Aorta (tissue), 5 donors: Measurements from ENCODE around the gene CCR1. TPM values are rescaled to one million over a fixed set of nuclear protein-coding genes. Genes with fewer than 3 reads are reported as not detected.

Source experiments
- ATAC-seq: fragments of 200-7000 bp; cut with Tn5 transposase; one replicate; pipeline ENCODE4 v1.9.1; 2022; ENCODE audit warnings: moderate library complexity; ENCODE audit not compliant: low FRiP score
- DNase-seq, 2 donors: peaks; one replicate each; pipeline ENCODE4 v3.0.0-alpha.2; 2020
- H3K27ac ChIP-seq, 2 donors: one replicate each; pipeline ENCODE4 v1.5.1; 2013; ENCODE audit warnings: low read length in 2 of 2, mild to moderate bottlenecking in 2 of 2, moderate library complexity in 2 of 2, control low read depth in 1 of 2, inconsistent platforms in 1 of 2, low read depth in 1 of 2
- H3K27me3 ChIP-seq, 2 donors: one replicate each; pipeline ENCODE4 v1.6.1; 2013; ENCODE audit warnings: control low read depth in 1 of 2, low read length in 1 of 2, mild to moderate bottlenecking in 1 of 2, moderate library complexity in 1 of 2; ENCODE audit not compliant: insufficient read depth in 2 of 2, control insufficient read depth in 1 of 2
- H3K36me3 ChIP-seq, 2 donors: one replicate each; pipeline ENCODE4 v1.6.1; 2013; ENCODE audit warnings: control low read depth in 1 of 2, low read length in 1 of 2, mild to moderate bottlenecking in 1 of 2; ENCODE audit not compliant: insufficient read depth in 2 of 2, control insufficient read depth in 1 of 2
- H3K4me1 ChIP-seq, 2 donors: one replicate each; pipeline ENCODE4 v1.6.1; 2013; ENCODE audit warnings: low read length in 2 of 2, control low read depth in 1 of 2, mild to moderate bottlenecking in 1 of 2, moderate library complexity in 1 of 2; ENCODE audit not compliant: insufficient read depth in 2 of 2, control insufficient read depth in 1 of 2
- H3K4me3 ChIP-seq, 2 donors: one replicate each; pipeline ENCODE4 v1.5.1; 2013; ENCODE audit warnings: low read length in 2 of 2, control low read depth in 1 of 2, mild to moderate bottlenecking in 1 of 2
- H3K9me3 ChIP-seq: one replicate; pipeline ENCODE4 v1.6.1; 2013; ENCODE audit warnings: mild to moderate bottlenecking, low read length; ENCODE audit not compliant: control insufficient read depth
- WGBS, 2 donors: extraction: QIAGEN DNeasy Blood & Tissue Kit; methylation state at CpG; one replicate each; pipeline ENCODE4 v1.1.7; 2013; 5-methylcytosine and 5-hydroxymethylcytosine counted together
- intact Hi-C, 2 donors: fragments of 100-400 bp; cut with DNase I; formaldehyde crosslinking; loops; one replicate each; pipeline versions ENCODE4 v1.14.2 to v1.15.0; 2022
- polyA plus RNA-seq, 2 donors: library from polyadenylated mRNA; stranded (reverse); fragments of 200-250 nt; gene quantifications; one replicate each; pipeline ENCODE4 v1.2.3, GENCODE V29; 2013
- total RNA-seq, 2 donors: library from RNA; stranded (reverse); fragmentation: NEBNext Ultra II Directional; extraction: Animal tissue kit (Norgen Biotek cat#: 25700); gene quantifications; one replicate each; pipeline ENCODE4 v1.2.1, GENCODE V29; 2021
- donor health status: healthy with polysubstance abuse.
- donor health status: Bipolar disorder and iron deficiency.
- donor health status: DM: no; HTN: no; CAD: no.
- donor health status: DM: no; HTN: no; CAD: no.
- donor health status: DM: yes; HTN: yes; CAD: no.

Gene CCR1
- total and polyA plus RNA-seq, 4 donors, result 1.2 to 21.5 (median 9.5) TPM

DNA sequence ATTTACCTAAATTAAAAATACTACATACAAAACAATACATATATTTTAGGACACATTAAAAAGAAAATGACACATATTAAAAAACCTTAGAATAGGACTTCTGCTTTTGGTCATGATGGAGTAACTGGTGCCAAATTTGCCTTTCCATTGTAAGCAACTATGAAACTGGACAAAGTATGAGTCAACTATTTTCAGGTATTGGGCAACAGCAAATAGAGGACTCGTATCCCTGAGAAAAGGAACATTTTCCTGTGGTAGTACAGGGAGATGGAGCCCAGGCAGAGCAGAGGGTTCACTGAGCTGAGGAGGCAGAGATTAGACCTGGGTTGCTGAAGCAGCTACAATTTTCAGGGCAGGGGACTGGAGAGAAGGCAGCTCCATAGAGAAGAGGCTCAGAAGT lies 14.7 kb downstream of the CCR1 start:
- H3K27ac ChIP-seq, result no peak overlapping the region
- WGBS, 2 donors, result 72 to 84% methylated on average over 1 of the region's 1 CpG
- intact Hi-C loops, result no loop called here
- no peak for DNase-seq
- peaks cover 7% of the 10 kb centered on the region for H3K9me3 ChIP-seq
- H3K36me3 ChIP-seq, result no peaks in the 10 kb centered on the region
- H3K27me3 ChIP-seq, result no peaks in the 10 kb centered on the region
- H3K4me3 ChIP-seq, result no peak overlapping the region
- no peak for ATAC-seq
- H3K4me1 ChIP-seq, result no peaks in the 10 kb centered on the region

DNA sequence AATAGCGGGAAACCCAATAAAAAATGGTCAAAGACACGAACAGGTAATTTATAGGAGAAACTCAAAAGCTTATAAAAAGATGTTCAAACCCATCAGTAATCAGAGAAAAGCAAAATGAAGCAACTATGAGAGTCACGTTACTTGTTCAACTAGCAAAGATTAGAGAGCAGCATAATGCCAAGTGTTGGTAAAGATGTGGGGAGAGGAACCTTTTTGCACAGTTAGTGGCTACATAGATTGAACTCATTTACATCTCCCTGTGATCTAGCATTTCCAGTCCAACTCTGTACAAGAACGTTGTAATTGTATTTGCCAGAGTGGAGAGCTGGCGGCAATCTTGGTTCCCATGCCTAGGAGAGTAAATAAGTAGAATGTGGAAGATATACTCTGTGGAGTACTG lies 15.2 kb downstream of the CCR1 start:
- Histone ChIP-seq H3K27me3 (no peaks in the 10 kb centered on the region), H3K9me3 (peaks cover 7% of the 10 kb centered on the region), H3K36me3 (no peaks in the 10 kb centered on the region), H3K27ac (no peak overlapping the region), H3K4me3 (no peak overlapping the region), H3K4me1 (no peaks in the 10 kb centered on the region)
- 81 to 86% methylated on average over 5 of the region's 5 CpGs for WGBS, 2 donors
- intact Hi-C loops, result no loop called here
- no peak for ATAC-seq
- DNase-seq, result no peak

- Histone ChIP-seq H3K9me3 (peaks cover 7% of the 10 kb centered on the region), H3K27me3 (no peaks in the 10 kb centered on the region), H3K27ac (no peak overlapping the region), H3K4me3 (no peak overlapping the region), H3K4me1 (no peaks in the 10 kb centered on the region), H3K36me3 (no peaks in the 10 kb centered on the region)
- DNase-seq, result no peak
- 33 to 44% methylated on average over 3 of the region's 3 CpGs for WGBS, 2 donors
- intact Hi-C loops, result no loop called here
- ATAC-seq, result no peak
Observed at GRCh38 chr3:46191730-46192129, 16.4 kb downstream of the CCR1 start.

DNA sequence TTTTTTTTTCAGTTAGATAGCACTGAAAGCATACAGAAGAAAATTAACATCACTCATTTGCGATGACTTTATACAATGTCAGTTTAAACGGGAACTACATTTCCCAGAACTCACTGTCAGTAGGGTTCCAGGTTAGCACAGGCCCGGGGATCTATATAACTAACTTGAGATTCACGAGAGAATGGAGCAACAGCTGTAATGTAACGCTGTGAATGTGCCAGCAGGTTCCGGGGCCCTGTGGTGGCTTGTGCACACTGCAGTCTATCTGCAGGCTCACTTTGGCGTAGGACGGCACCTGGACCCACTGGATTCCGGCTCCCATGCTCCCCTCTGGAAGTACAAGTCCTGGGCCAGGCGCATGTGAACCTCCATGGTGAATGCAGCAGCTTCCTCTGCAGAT lies 19.4 kb downstream of the CCR1 start:
- no peak overlapping the region for H3K27ac ChIP-seq
- no peak overlapping the region for H3K4me3 ChIP-seq
- no peak for ATAC-seq
- H3K27me3 ChIP-seq, result no peaks in the 10 kb centered on the region
- H3K4me1 ChIP-seq, result no peaks in the 10 kb centered on the region
- peaks cover 4% of the 10 kb centered on the region for H3K9me3 ChIP-seq
- 90% methylated on average over 10 of the region's 10 CpGs for WGBS, 2 donors
- intact Hi-C loops, result no loop called here
- DNase-seq, result no peak
- H3K36me3 ChIP-seq, result no peaks in the 10 kb centered on the region

DNA sequence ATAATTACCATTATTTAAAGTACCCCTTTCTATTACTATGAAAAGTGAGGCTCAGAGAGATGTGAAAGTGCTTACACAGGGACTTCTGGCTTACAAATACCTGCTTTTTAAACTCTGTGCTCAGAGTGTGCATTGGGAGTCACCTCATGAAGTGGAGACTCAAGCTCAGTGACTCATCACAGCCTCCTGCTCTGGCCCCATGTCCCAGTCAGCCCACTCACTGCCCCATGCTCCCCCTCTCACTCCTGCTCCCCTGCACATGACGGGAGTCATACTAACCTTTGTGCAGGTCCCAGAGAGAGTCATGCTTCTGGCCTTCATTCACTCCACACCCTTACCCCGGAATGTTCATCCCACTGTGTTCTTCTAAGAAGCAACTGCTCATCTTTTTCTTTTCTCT lies 20.2 kb downstream of the CCR1 start:
- intact Hi-C loops, result no loop called here
- H3K36me3 ChIP-seq, result no peaks in the 10 kb centered on the region
- no peaks in the 10 kb centered on the region for H3K27me3 ChIP-seq
- peaks cover 2% of the 10 kb centered on the region for H3K9me3 ChIP-seq
- H3K4me1 ChIP-seq, result no peaks in the 10 kb centered on the region
- no peak for DNase-seq
- no peak overlapping the region for H3K4me3 ChIP-seq
- no peak overlapping the region for H3K27ac ChIP-seq
- 70 to 81% methylated on average over 2 of the region's 2 CpGs for WGBS, 2 donors
- no peak for ATAC-seq

- intact Hi-C loops, result no loop called here
- no peak overlapping the region for H3K27ac ChIP-seq
- peaks cover 2% of the 10 kb centered on the region for H3K9me3 ChIP-seq
- no peaks in the 10 kb centered on the region for H3K4me1 ChIP-seq
- no peaks in the 10 kb centered on the region for H3K27me3 ChIP-seq
- ATAC-seq (no peak), DNase-seq (no peak)
- no peak overlapping the region for H3K4me3 ChIP-seq
- H3K36me3 ChIP-seq, result no peaks in the 10 kb centered on the region
- WGBS, 2 donors, result 92% methylated on average over 2 of the region's 2 CpGs
Observed at GRCh38 chr3:46187341-46187700, 20.8 kb downstream of the CCR1 start.

DNA sequence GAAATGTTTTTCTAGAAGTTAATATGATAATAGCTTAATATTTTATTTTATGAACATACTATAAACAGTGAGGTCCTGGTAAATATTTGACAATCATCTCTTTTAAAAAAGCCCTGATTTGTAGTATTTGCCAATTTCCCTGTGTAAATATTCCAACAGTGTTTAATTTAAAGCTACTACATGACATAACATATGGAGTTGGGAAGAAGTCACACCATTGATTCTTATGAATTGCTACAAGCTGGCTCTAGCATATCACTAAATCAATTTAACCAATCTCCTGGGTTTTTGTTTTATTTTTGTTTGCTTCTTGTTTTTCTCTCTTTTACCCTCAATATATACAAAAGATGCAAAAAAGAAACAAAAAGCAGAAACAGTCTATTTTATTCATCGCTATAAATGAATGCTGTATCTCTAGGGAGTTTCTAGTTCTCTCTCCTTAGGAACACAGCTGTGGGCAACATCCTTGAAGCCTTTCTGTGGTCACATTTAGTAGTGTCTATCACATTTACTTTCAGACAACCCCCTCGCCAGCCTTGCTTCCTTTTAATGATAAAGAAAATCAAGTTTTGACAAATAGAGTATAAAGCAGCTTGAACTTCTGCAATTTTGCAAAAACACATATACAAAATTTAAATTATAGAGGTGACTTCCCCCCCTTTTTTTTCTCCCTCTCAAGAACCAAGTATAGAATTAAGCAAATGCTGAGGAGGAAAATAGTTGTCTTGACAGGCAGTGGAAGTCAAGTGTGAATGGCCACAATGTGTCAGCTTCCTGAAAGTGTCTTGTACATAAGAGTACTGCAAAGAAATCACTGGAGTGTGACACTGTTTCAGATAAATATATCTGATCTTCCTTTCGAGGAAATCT lies 21.4 kb downstream of the CCR1 start:
- H3K4me1 ChIP-seq, result no peaks in the 10 kb centered on the region
- no peak overlapping the region for H3K4me3 ChIP-seq
- ATAC-seq, result no peak
- DNase-seq, result no peak
- intact Hi-C loops, result no loop called here
- H3K27me3 ChIP-seq, result no peaks in the 10 kb centered on the region
- no peaks in the 10 kb centered on the region for H3K36me3 ChIP-seq
- WGBS, 2 donors, result 51 to 55% methylated on average over 3 of the region's 3 CpGs
- H3K27ac ChIP-seq, result no peak overlapping the region
- H3K9me3 ChIP-seq, result peaks cover 2% of the 10 kb centered on the region

GRCh38 chr3:46184469-46184868 lies 23.6 kb downstream of the CCR1 start:
- Histone ChIP-seq H3K36me3 (no peaks in the 10 kb centered on the region), H3K4me3 (no peak overlapping the region), H3K4me1 (no peaks in the 10 kb centered on the region), H3K9me3 (no peaks in the 10 kb centered on the region), H3K27me3 (no peaks in the 10 kb centered on the region), H3K27ac (no peak overlapping the region)
- no peak for DNase-seq
- 84 to 90% methylated on average over 1 of the region's 1 CpG for WGBS, 2 donors
- ATAC-seq, result no peak
- intact Hi-C loops, result no loop called here

GRCh38 chr3:46183330-46183729 lies 24.8 kb downstream of the CCR1 start:
- H3K27ac ChIP-seq, result no peak overlapping the region
- ATAC-seq (peak; percentile 15), DNase-seq (peak in 1 of 2 donors; percentile 62)
- no peak overlapping the region for H3K4me3 ChIP-seq
- intact Hi-C loops, result no loop called here
- no peaks in the 10 kb centered on the region for H3K27me3 ChIP-seq
- H3K4me1 ChIP-seq, result no peaks in the 10 kb centered on the region
- H3K9me3 ChIP-seq, result no peaks in the 10 kb centered on the region
- no peaks in the 10 kb centered on the region for H3K36me3 ChIP-seq
- 59 to 70% methylated on average over 5 of the region's 5 CpGs for WGBS, 2 donors
